ENCODE results near the gene MAST4.

- TF ChIP-seq CTCF (IDR thresholded peaks at IDR 0.05): no peak
- no peak for TF ChIP-seq EZH2phosphoT487 (IDR thresholded peaks at IDR 0.05)
- no peak for TF ChIP-seq EZH2 (IDR thresholded peaks at IDR 0.05)
These were observed 581.9 kb downstream of the MAST4 start for GRCh38 chr5:67178085-67178484.

Data from neural progenitor cell (in vitro differentiated cells).